Fibroblast of lung (primary cell): ENCODE data around the gene IP6K3. TPM values are rescaled to one million over a fixed set of nuclear protein-coding genes. Genes with fewer than 3 reads are reported as not detected.
A peak's percentile ranks its signal among the peaks of the same experiment; 100 is the strongest.

ENCODE experiments used
- DNase-seq, 2 donors: peaks; one replicate each; pipeline versions ENCODE4 v3.0.0 to v3.0.0-alpha.2; 2010; ENCODE audit warnings: low read depth in 2 of 2
- H2AFZ ChIP-seq: 2 replicates; pipeline ENCODE4 v1.5.1; 2012; ENCODE audit warnings: low read length, control low read depth, inconsistent platforms
- H3K27ac ChIP-seq: 2 replicates; pipeline ENCODE4 v1.5.1; 2011; ENCODE audit warnings: low read length, control low read depth; ENCODE audit not compliant: insufficient read depth
- H3K27me3 ChIP-seq: 2 replicates; pipeline ENCODE4 v1.5.1; 2011; ENCODE audit warnings: mild to moderate bottlenecking, low read length; ENCODE audit not compliant: control insufficient read depth, insufficient read depth
- H3K36me3 ChIP-seq: 2 replicates; pipeline ENCODE4 v1.5.1; 2011; ENCODE audit warnings: low read length; ENCODE audit not compliant: control insufficient read depth, insufficient read depth
- H3K4me1 ChIP-seq: 2 replicates; pipeline ENCODE4 v1.5.1; 2011; ENCODE audit warnings: low read length; ENCODE audit not compliant: control insufficient read depth, insufficient read depth; ENCODE audit errors: extremely low read depth
- H3K4me2 ChIP-seq: 2 replicates; pipeline ENCODE4 v1.5.1; 2011; ENCODE audit warnings: low read length, control low read depth; ENCODE audit not compliant: insufficient read depth; ENCODE audit errors: extremely low read depth
- H3K4me3 ChIP-seq, 4 experiments: fragments of 200-600 bp in 1 of 4; sonication (generic) in 1 of 4; replicated peaks in 1 of 4; 2 replicates each; pipeline ENCODE4 v1.5.1; 2011 to 2016; ENCODE audit warnings: low read length in 4 of 4, low read depth in 3 of 4, mild to moderate bottlenecking in 3 of 4, control low read depth in 2 of 4, inconsistent platforms in 1 of 4, mixed read lengths in 1 of 4; ENCODE audit not compliant: insufficient read depth in 1 of 4; ENCODE audit errors: control extremely low read depth in 1 of 4
- H3K79me2 ChIP-seq: 2 replicates; pipeline ENCODE4 v1.5.1; 2012; ENCODE audit warnings: mild to moderate bottlenecking, low read length, inconsistent platforms; ENCODE audit not compliant: control insufficient read depth, insufficient read depth
- H3K9ac ChIP-seq: 2 replicates; pipeline ENCODE4 v1.5.1; 2011; ENCODE audit warnings: mild to moderate bottlenecking, low read length, control low read depth; ENCODE audit not compliant: insufficient read depth
- H3K9me3 ChIP-seq: 2 replicates; pipeline ENCODE4 v1.5.1; 2012; ENCODE audit warnings: low read depth, low read length; ENCODE audit not compliant: control insufficient read depth, insufficient read depth
- H4K20me1 ChIP-seq: 2 replicates; pipeline ENCODE4 v1.5.1; 2011; ENCODE audit warnings: low read length; ENCODE audit not compliant: control insufficient read depth, insufficient read depth; ENCODE audit errors: extremely low read depth
- EZH2 ChIP-seq: IDR thresholded peaks from 2 replicates; pipeline ENCODE4 v1.5.1; 2012; ENCODE audit warnings: low read length, control low read depth, mild to moderate bottlenecking; ENCODE audit errors: missing control alignments
- polyA plus RNA-seq, 2 donors: library from polyadenylated mRNA; depleted of rRNA in 1 of 2; stranded (reverse) in 1 of 2; unstranded in 1 of 2; fragments of >200 nt; gene quantifications; 2 replicates each; pipeline ENCODE4 v1.2.1, GENCODE V29; 2011 to 2012; ENCODE audit warnings: missing spikeins in 1 of 2
- total RNA-seq: library from RNA; depleted of rRNA; stranded (reverse); fragments of >200 nt; gene quantifications from 2 replicates; pipeline ENCODE4 v1.2.1, GENCODE V29; 2014
- TF ChIP-seq, protein P1 (sequence below), 2 donors: IDR thresholded peaks in 1 of 2; conservative IDR thresholded peaks in 1 of 2; 1 replicate in 1 of 2; 2 replicates in 1 of 2; pipeline ENCODE4 v1.5.1; 2011 to 2012; ENCODE audit warnings: low read length in 2 of 2, control low read depth in 1 of 2, inconsistent platforms in 1 of 2, low read depth in 1 of 2, mild to moderate bottlenecking in 1 of 2

The IP6K3 gene
- total and polyA plus RNA-seq, 2 donors (not counting 1 experiment from before 2014, with no cell fraction given), result 0.84 to 5.4 TPM

- Histone ChIP-seq H3K79me2 (no peaks in the 10 kb centered on the region), H3K9me3 (no peaks in the 10 kb centered on the region), H3K4me2 (no peak overlapping the region), H3K4me3 (no peak overlapping the region), H3K36me3 (peaks cover 27% of the 10 kb centered on the region), H2AFZ (no peak overlapping the region), H3K27ac (no peak overlapping the region), H4K20me1 (peaks cover 2% of the 10 kb centered on the region), H3K27me3 (no peaks in the 10 kb centered on the region), H3K9ac (no peak overlapping the region), H3K4me1 (peaks cover 25% of the 10 kb centered on the region)
- DNase-seq, result peak; percentile 95
- no peak for TF ChIP-seq EZH2
- TF ChIP-seq, protein P1, sequence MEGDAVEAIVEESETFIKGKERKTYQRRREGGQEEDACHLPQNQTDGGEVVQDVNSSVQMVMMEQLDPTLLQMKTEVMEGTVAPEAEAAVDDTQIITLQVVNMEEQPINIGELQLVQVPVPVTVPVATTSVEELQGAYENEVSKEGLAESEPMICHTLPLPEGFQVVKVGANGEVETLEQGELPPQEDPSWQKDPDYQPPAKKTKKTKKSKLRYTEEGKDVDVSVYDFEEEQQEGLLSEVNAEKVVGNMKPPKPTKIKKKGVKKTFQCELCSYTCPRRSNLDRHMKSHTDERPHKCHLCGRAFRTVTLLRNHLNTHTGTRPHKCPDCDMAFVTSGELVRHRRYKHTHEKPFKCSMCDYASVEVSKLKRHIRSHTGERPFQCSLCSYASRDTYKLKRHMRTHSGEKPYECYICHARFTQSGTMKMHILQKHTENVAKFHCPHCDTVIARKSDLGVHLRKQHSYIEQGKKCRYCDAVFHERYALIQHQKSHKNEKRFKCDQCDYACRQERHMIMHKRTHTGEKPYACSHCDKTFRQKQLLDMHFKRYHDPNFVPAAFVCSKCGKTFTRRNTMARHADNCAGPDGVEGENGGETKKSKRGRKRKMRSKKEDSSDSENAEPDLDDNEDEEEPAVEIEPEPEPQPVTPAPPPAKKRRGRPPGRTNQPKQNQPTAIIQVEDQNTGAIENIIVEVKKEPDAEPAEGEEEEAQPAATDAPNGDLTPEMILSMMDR (conservative IDR thresholded peaks at IDR 0.05 in 1 of 2, IDR thresholded peaks at IDR 0.05 in 1 of 2; ENCODE audit: low read depth in 1 of 2, low read length in 2 of 2), result peak; percentile 59 to 75
These were observed 73.9 kb downstream of the IP6K3 start for GRCh38 chr6:33672808-33673207.

DNA sequence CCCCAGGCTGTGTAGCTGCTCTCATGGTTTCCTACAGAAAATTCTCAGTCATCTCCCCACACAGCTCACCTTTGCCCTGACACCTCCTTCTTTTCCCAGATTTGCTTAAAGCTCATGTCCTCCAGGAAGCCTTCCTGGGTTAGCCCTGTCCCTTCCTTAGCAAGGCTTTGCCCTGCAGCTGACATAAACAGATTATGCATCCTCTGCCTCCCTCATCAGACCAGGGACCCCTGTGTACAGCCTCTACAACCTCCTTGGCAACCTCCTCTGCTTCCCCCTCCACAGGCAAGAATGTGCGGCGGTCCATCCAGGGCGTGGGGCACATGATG, 75.0 kb downstream of the IP6K3 start:
- Histone ChIP-seq H4K20me1 (peaks cover 2% of the 10 kb centered on the region), H2AFZ (no peak overlapping the region), H3K9me3 (no peaks in the 10 kb centered on the region), H3K27ac (no peak overlapping the region), H3K79me2 (no peaks in the 10 kb centered on the region), H3K27me3 (no peaks in the 10 kb centered on the region), H3K36me3 (peaks cover 31% of the 10 kb centered on the region), H3K4me3 (no peak overlapping the region), H3K4me1 (peaks cover 18% of the 10 kb centered on the region), H3K9ac (no peak overlapping the region), H3K4me2 (no peak overlapping the region)
- TF ChIP-seq EZH2, result no peak
- TF ChIP-seq, protein P1 (conservative IDR thresholded peaks at IDR 0.05 in 1 of 2, IDR thresholded peaks at IDR 0.05 in 1 of 2; ENCODE audit: low read depth in 1 of 2, low read length in 2 of 2), result no peak
- no peak for DNase-seq

Other genes with a start within 250 kb of the IP6K3 start
- 10.3 and 13.0 TPM in 2 replicates for gene BAK1, start 166.6 kb downstream of the IP6K3 start, total RNA-seq
- 12.9 and 14.1 TPM in 2 replicates for gene BAK1, start 166.6 kb downstream of the IP6K3 start, polyA plus RNA-seq
- gene ITPR3, start 125.6 kb downstream of the IP6K3 start, total RNA-seq, result 19.3 and 43.4 TPM in 2 replicates
- gene ITPR3, start 125.6 kb downstream of the IP6K3 start, polyA plus RNA-seq, result 9.6 and 36.8 TPM in 2 replicates
- 22.9 and 36.5 TPM in 2 replicates for gene UQCC2, start 35.2 kb downstream of the IP6K3 start, total RNA-seq
- gene UQCC2, start 35.2 kb downstream of the IP6K3 start, polyA plus RNA-seq, result 33.8 and 48.3 TPM in 2 replicates
- 51.9 and 61.9 TPM in 2 replicates for gene LEMD2, start 42.2 kb upstream of the IP6K3 start, total RNA-seq
- 23.6 and 25.7 TPM in 2 replicates for gene LEMD2, start 42.2 kb upstream of the IP6K3 start, polyA plus RNA-seq
- not detected in 2 replicates for gene MLN, start 57.1 kb upstream of the IP6K3 start, total RNA-seq
- not detected in 2 replicates for gene MLN, start 57.1 kb upstream of the IP6K3 start, polyA plus RNA-seq